NCI-H2107 treated with DMSO at 0.1 percent for 48 hours (cell line): Measurements from ENCODE around the gene FAM222A.

Experiments used
- DNase-seq: peaks from one replicate; lab custom pipeline; 2025; ENCODE audit not compliant: unreplicated experiment; lab: John Stamatoyannopoulos, UW

The FAM222A gene

DNA sequence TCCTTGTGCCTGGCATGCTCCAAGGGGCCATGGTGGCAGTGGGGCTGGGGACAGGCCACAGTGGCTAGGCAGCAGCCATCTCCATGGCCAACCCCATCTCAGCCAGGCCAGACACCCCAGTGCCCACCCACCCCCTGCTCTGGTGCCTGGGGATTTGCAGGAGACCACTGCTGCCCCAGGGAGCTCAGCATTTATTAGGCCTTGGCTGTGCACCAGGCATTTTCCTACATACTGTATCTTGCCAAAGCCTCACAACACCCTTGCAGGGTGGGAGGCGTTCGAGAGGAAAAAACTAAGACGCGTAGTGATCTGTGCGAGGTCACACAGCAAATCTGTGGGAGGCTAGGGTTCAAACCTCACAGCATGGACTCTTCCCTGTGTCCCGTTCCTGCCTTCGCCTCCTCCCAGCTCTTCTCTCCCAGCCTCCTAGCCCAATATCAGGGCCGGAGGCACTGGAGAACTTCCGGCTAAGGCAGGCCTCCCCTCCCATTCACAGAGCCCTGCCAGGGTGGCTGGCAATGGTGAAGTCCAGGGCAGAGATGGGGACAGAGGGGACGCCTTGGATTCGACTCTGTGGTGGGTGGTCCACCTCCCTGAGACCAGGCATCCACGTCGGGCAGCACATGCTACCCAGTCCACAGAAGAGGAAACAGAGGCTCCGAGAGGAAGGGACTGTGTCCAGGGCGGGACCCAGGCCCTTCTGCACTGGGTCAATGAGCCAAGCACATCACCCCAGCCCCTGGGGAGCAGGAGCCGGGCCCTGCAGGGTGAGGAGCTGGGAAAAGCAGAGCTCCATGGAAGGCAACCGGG is 57.4 kb downstream of the FAM222A start:
- DNase-seq: no peak

DNA sequence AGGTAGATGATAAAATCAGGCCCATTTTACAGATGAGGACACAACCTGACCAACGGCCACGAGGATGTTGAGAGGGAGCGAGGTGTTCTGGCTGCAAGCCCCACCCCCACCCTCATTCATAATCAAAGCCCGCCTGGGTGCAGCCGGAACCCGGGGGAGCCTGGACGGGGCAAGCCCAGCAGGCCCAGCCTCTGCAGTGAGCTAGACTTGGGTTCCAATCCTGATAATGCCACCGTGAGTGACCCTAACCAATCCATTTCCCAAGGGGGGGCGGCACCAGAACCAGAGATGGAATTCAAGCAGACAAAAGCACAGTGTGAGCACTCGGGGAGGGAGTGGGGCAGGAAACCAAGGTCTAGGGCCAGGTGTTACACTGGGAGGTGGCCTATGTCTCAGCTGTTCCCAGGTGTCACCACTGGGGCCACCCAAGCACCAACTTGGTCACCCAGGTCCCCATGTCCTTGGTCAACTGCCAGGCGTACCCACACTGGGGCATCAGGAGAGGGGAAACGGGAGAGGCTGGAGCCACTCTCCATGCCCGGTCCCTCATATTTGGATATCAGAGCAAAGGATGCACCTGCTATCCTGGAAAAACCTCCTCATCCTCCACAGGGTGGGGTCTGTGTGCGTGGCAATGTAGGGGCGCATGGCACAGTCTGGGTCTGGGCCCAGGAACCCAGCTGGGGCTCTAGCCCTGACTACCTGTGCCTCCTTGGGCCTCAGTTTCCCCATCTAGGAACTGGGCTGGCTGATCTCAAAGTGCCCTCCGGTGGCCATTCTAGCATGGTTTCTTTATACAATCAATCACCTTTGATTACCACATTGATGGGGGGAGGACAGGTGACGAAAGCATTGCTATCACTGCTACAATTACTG is 58.4 kb downstream of the FAM222A start:
- no peak for DNase-seq

DNA sequence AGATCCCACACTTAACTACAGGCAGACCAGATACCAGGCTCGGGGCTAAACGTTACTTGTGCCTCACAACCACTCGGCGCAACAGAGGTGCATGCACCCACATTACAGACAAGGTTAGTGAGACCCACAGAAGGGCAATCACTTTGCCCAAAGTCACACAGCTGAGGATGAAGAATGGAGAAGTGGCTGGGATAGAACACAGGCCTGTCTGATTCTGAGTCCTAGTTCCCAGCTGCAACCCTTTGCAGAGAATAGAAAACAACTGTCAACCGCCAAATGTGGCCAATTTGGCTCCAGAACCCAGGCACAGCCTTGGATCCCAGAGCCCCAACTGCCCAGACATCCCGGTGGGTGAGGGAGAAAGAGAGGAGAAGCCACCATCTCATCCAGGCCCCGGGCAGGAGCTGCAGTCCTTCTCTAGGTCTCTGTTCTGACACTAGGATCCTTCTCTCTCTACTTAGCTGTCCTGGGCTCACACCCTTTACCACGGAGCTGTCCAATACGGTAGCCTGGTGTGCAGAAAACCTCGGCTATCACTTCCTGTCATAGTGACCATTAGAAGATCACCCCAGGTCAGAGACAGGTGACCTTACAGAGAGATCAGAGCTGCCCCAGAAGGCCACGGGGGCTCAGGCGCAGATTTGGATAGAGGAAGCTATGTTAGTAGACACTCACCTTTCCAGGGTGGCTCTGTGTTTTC is 59.1 kb downstream of the FAM222A start:
- DNase-seq: no peak

DNA sequence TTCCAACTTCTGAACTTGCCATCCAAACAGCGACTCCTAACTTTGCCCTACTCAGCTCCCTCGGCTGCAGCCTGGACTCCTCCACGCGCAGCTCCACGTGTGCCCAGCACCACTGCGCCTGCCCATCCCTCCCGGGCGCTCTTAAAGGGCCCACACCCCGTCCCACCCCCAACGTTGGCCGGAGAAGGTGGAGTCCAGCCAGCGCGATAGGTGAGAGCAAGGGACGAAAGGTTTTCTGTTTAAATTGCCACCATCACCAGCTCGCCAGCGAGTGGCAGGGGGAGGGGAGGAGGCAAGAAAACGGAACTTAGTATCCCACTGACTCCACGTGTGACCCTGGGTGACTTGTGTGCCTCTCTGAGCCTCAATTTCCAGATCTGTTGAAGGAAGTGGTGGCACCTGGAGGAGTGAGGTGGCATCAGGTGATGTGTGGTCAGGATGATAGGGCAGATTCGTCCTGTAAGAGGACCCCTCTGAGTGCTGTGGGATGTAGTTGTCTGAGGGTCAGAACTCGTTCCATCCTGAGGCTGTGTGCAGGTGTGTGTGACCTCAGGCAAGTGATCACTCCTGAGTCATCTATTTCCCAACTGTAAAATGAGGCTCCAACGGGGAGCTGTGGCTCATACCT is 59.9 kb downstream of the FAM222A start:
- no peak for DNase-seq

DNA sequence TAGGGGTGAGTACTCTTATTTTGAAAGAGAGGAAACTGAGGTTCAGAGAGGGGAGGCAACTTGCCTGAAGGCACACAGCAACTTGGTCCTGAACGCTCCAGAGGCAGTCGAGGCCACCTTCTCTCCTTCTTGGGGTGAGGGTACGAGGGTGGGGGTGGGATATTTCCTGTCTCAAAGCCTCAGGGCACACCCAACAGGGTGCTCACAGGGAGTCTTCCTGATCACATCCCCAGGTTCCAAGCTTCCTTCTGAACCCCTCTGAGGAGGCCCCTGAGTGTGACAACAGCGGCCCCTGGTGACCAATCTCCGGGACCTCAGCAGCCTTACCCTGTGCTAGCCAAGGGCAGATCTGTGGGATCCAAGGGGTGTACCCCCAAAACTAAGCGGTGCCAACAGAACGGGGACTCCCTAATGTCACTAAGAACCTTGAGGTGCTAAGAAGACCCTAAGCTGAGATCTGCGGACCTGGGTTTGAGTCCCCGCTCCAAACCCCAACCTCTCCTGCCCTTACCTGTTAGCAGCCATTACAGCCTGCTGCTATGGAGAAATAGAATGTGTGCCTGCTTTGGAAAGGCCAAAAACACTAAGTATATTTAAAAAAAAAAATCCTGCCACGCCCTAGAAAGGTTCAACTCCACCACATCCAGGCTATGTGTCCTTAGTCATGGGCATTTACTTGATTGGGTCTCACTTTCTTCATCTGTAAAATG is 61.7 kb downstream of the FAM222A start:
- DNase-seq: peak; percentile 55

DNA sequence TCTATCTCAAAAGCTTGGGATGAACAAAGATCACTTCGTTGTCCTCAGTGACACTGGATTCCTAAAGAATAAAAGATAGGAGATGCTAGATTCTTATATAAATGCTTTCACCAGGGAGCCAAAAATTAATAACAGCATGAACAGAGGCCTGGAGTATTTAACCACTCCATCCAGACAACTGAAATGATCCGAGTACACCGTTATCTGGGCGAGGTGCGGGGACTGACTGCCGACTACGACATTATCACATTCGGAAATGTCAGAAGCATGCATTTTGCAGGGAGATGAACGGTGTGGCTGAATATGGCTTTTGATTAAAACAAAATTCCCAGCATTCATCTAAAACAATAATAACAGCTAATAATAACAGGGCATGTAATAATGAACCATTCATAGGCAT is 63.0 kb downstream of the FAM222A start:
- DNase-seq: no peak

DNA sequence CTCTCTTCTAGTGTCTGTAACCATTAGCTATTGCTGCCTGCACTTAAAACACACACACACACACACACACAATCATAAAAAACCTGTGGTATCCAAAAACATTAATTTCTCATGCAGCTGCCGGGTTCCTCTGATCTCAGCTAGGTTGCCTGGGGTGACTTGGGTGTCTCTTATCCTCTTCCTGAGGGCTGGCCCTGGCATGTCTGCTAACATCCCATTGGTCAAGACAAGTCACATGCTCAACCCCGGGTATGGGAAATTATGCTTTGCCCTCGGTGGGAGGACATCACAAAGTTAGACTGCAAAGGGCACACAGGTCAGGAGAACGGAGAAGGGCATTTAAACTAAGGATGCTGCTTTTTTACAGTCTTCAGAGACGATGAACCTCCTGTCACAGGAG is 63.9 kb downstream of the FAM222A start:
- no peak for DNase-seq

DNA sequence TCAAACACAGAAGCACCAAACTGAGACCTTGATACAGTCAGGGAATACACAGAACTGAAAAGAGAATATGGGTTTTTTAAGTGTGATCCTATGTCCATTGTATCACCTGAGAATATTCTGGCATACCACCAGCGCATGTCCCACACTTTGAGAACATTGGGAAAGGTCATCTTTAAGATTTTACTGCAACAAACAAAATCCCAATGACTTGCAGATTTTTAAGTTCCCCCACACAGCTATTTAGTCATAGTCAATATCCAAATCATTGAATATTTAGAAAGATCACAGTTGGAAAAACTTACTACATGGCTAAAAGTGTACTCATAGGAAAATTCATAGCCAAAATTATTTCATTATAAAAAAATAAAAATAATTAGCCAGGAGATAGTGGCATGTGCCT is 65.1 kb downstream of the FAM222A start:
- DNase-seq: no peak

DNA sequence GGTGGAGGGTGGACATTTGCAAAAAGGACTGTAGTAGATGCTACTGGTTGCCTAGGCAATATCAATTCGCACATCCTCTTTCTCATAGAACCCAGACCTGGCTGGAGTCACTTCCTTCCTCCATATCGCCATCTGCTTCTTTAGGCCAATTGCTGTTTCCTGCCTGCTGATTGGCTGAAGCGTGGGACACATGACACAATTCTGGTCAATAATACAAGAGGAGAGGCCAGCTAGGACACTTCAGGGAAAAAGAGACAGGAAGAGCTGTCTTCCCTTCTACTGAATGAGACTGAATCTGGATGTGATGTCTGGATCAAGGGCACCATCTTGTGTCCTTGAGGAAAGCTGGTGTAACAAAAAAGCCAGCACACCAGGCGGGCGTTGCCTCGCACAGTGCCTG is 65.8 kb downstream of the FAM222A start:
- DNase-seq: no peak

DNA sequence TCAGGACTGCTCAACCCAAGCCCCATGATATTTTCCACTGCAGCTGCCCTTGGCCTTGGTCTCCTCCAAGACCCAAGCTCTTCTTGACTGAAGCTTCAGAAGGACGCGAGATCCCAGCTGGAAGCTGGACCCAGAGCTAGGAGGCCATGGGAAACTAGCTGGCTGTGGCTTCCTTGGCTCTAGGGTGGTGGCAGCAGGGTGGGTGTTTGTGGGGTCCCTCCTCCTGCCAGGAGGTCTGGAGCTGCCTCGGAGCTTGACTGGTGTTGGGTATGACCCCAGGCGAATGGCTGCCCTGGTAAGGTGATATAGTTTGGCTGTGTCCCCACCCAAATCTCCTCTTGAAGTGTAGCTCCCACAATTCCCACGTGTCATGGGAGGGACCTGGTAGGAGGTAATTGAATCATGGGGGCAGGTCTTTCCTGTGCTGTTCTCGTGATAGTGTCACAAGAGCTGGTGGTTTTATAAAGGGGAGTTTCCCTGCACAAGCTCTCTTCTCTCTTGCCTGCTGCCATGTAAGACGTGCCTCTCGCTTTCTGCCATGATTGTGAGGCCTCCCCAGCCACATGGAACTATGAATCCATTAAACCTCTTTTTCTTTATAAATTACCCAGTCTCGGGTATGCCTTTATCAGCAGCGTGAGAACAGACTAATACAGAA is 68.2 kb downstream of the FAM222A start:
- DNase-seq: no peak

DNA sequence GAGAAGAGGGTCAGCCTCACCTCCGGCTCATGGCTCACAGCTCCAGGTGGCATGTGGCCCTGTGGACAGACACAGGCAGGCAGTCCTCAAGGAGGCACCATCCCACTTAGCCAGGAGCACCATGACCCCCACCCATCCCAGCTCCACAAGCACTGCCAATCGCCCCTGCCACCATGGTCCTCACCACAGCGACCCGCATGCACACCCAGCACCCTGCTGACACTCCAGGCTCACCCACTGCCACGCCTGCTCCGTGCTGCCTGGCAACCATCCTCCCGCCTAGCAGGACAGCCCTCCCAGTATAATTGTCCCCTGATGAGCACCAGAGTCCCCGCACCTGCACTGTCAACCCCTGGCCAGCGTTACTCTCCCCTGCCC is 68.7 kb downstream of the FAM222A start:
- no peak for DNase-seq

DNA sequence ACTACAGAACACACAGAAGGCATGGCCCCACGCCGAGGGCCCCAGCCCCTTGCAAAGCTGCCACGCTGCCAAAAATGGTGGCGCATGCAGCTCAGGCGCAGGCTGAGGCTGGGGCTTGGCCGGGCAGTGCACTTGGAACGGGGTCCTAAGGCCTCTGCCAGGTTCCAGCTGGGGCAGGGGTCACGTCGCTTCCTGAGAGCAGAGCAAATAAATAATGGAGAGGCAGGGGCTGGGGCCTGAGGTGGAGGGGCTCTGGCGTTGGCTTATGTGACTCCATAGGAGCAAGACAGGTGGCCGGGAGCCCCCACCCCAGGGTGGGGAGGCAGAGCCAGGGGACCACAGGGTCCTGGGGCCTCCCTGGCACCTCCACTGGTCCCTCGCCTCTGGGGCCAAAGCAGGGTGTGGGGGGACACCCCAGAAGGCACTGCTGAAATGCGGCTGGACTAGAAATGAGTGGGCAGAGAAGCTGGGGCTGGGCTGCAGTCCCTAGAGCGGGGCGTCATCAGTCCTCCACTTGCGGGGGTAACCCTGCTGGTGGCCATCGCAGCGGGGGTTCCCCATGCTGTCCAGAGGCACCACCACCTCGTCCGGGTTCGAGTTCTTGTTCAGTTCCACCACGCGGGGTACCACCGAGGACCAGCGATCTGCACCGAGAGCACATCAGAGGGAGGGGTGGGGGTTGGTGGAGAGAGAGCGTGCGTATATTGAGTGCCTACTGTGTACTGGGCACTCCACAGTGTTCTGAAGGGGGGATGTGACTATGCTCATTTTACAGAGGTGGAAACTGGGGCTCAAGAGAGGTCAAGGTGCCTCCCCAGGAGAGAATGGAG is 69.7 kb downstream of the FAM222A start:
- no peak for DNase-seq

DNA sequence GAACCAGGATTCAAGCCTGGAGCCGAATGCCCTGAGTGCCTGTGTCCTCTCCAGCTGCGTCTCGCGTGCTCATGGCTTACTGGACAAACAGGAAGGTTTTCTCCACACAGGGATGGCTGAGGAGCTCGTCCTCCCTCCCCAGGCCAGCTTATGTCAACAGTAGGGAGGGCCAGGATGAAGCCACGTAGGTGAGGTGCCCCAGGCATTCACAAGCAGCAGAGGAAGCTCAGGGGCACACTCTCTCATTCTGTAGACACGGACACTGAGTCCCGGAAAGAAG is 70.3 kb downstream of the FAM222A start:
- DNase-seq: no peak

DNA sequence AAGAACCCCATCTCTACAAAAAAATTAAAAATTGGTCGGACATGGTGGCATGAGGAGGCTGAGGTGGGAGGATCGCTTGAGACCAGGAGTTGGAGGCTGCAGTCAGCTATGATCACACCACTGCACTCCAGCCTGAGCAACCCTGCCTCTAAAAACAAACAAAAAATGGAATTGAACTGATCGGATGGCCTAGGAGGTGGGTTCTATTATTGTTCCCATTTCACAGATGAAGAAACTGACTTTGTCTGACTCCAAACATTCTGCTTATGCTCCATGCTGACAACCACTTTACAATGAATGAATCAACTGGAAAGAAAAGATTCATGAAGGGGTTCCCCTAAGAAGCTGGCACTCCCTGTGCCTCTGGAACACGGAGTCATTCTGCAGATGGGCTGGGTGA is 72.2 kb downstream of the FAM222A start:
- no peak for DNase-seq

DNA sequence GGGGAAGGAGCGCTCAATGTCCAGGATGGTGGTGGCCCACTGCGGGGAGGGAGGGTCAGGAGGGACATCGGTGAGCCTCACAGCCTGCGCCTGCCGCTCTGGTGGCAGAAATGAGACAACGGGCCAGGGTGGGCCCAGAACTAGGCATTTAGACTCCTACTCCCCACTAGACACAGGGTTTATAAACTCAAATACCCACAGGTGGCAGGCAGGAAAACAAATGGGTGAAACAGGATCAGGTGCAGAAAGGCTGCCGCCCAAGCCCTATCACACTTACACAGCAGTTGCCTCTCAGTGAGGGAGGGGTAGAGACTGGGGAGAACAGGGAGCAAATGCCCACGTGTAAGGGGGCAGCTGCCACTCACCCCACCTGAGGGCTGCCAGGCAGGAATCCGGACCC is 73.2 kb downstream of the FAM222A start:
- DNase-seq: no peak

DNA sequence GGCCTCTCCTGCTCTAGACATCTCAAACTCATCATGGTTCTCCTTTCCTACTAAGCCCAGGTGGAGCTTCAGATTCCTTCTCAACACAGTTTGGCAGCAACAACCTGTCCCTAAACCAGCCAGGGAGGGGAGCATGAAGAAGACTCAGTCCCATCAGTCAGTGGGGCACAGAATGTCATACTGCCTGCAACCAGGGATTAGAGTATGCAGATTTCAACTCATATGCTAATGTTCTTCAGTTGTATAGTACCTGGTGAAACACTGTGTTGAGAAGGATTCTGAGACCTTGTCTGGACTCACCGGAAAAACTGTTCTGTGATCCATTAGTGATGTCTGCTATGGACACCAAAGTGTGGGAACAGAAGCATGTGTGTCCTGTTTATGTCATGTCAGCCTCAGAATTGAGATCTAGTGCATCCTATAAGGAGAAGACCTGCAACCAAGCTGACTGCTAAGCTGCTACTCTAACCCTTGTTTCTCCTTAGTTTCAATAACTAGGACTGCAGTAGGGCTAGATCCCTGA is 76.0 kb downstream of the FAM222A start:
- no peak for DNase-seq

DNA sequence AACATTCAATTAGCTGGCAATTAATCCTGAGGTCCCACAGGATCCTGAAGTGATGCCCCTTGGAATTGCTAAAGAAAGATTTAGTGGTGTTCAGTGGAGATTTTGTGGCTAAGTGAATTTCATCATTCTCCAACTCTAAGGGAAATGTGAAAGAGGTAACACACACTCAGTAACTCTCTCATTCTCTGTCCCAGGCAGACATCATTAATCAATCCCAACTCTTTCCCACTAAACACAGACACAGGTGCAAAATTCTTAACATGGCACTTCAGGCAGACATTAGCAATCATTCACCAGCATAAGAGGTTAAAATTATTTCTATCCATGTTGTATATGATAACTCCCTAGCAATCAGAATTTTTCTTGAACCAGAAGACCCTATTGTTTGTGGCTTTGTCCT is 79.4 kb downstream of the FAM222A start:
- no peak for DNase-seq

DNA sequence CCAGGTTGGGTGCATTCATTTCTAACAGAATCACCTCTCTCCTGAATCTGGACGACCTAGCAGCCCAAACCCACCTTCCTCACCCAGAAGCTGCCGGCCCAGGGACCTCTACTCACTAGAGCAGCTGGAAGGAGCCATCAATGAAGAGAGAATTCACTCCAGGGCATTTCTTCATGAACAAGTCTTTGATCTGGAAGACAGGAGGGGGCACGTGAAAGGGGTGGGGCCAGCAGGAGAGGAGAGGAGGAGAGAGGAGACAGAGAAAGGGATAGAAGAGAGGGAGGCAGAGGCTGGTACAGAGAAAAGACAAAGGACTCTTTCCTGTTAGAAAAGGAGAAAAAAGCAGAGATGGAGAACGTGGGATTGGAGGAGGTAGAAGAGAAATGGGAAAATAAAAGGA is 79.8 kb downstream of the FAM222A start:
- no peak for DNase-seq

DNA sequence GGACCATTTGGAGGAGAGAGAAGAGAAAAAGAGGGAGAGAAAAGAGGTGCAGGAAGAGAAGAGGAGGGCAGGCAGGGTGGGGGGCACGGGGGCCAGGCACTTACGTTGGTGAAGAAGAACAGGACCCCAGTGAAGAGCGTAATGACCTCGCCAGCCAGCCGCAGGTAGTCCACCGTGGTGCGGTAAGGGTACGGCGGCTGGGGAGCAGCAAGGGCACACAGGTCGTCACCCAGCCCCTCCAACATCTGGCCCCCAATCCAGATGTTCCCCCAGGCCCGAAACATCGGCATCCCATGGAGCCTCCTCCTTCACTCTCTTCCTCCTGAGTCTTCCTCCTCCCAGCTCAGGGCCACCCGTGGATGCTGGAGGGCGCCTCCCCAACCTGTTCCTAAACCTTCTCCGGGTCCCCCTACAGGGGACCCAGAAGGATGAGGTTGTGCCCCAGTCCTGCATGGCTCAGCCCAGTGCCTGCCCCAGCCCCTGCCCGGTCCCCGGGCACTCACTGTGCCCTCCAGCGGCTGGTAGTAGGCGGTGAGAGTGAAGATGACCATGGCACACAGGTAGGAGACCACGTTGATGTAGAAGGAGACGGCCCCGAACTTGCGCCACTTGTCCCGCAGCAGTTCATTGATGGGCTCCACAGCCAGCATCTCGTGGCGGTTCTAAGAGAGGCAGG is 80.3 kb downstream of the FAM222A start:
- no peak for DNase-seq
